B cell (primary cell): ENCODE measurements around the gene STX18. TPM values are rescaled to one million over a fixed set of nuclear protein-coding genes. Genes with fewer than 3 reads are reported as not detected.

ENCODE experiments used
- ATAC-seq: fragments of 200-7000 bp; cut with Tn5 transposase; one replicate; pipeline ENCODE4 v1.10.0; 2021; ENCODE audit warnings: low read depth, mild to moderate bottlenecking, moderate number of reproducible peaks, moderate library complexity
- CTCF ChIA-PET: fragments of 350-600 bp; sonication (Branson Sonifier 250); formaldehyde crosslinking; loops from one replicate; lab custom pipeline; 2021; ENCODE audit warnings: antibody characterized with exemption, inconsistent platforms; lab: Charles Lee
- POLR2A ChIA-PET: fragments of 350-600 bp; sonication (Branson Sonifier 250); formaldehyde crosslinking; loops from one replicate; lab custom pipeline; 2021; ENCODE audit warnings: antibody characterized with exemption; lab: Charles Lee
- DNase-seq: peaks from one replicate; pipeline ENCODE4 v3.0.0; 2013
- H2AFZ ChIP-seq: 2 replicates; pipeline ENCODE4 v1.6.1; 2012; ENCODE audit warnings: mild to moderate bottlenecking, low read depth, low read length; ENCODE audit not compliant: insufficient read depth, poor library complexity, severe bottlenecking
- H3K27ac ChIP-seq, 2 donors: 1 replicate in 1 of 2; 2 replicates in 1 of 2; pipeline ENCODE4 v1.5.1; 2012 to 2013; ENCODE audit warnings: low read length in 2 of 2, mild to moderate bottlenecking in 2 of 2, moderate library complexity in 1 of 2
- H3K27me3 ChIP-seq, 4 experiments: fragments of 200-600 bp in 1 of 4; sonication (generic) in 1 of 4; replicated peaks in 1 of 4; 1 replicate in 2 of 4; 2 replicates in 2 of 4; pipeline versions ENCODE4 v1.6.1 to v1.7.0; 2013 to 2016; ENCODE audit warnings: low read length in 3 of 4, mild to moderate bottlenecking in 2 of 4, mixed read lengths in 1 of 4, moderate library complexity in 1 of 4; ENCODE audit not compliant: insufficient read depth in 4 of 4, control insufficient read depth in 3 of 4; ENCODE audit errors: control extremely low read depth in 1 of 4
- H3K36me3 ChIP-seq, 2 experiments: replicated peaks in 1 of 2; 1 replicate in 1 of 2; 2 replicates in 1 of 2; pipeline versions ENCODE4 v1.6.1 to v1.7.1; 2013; ENCODE audit warnings: low read length in 1 of 2; ENCODE audit not compliant: insufficient read depth in 2 of 2, control insufficient read depth in 1 of 2; ENCODE audit errors: control extremely low read depth in 1 of 2, extremely low read depth in 1 of 2
- H3K4me1 ChIP-seq, 2 donors: fragments of 200-600 bp in 1 of 2; sonication (generic) in 1 of 2; 1 replicate in 1 of 2; 2 replicates in 1 of 2; pipeline versions ENCODE4 v1.5.1 to v1.6.1; 2013 to 2017; ENCODE audit warnings: low read length in 2 of 2; ENCODE audit not compliant: control insufficient read depth in 2 of 2, insufficient read depth in 2 of 2
- H3K4me2 ChIP-seq: replicated peaks from 2 replicates; pipeline ENCODE3; 2012; ENCODE audit warnings: mild to moderate bottlenecking, low read depth, low read length; ENCODE audit not compliant: poor library complexity, severe bottlenecking
- H3K4me3 ChIP-seq, 5 experiments: fragments of 200-600 bp in 1 of 5; sonication (generic) in 1 of 5; 1 replicate in 3 of 5; 2 replicates in 2 of 5; pipeline versions ENCODE4 v1.5.1 to v1.7.0; 2011 to 2016; ENCODE audit warnings: low read length in 4 of 5, mild to moderate bottlenecking in 4 of 5, low read depth in 2 of 5, control low read depth in 1 of 5, moderate library complexity in 1 of 5; ENCODE audit not compliant: insufficient read depth in 1 of 5; ENCODE audit errors: control extremely low read depth in 1 of 5, extremely low read depth in 1 of 5
- H3K79me2 ChIP-seq: fragments of 200-600 bp; sonication (generic); one replicate; pipeline ENCODE4 v1.6.0; 2016; ENCODE audit warnings: low read length; ENCODE audit not compliant: control insufficient read depth, insufficient read depth
- H3K9ac ChIP-seq: fragments of 200-600 bp; sonication (generic); 2 replicates; pipeline ENCODE4 v1.6.1; 2017; ENCODE audit warnings: mild to moderate bottlenecking, low read length, moderate library complexity
- H3K9me3 ChIP-seq, 3 donors: one replicate each; pipeline versions ENCODE4 v1.6.1 to v1.7.1; 2013; ENCODE audit warnings: low read length in 2 of 3; ENCODE audit not compliant: control insufficient read depth in 2 of 3, insufficient read depth in 1 of 3; ENCODE audit errors: control extremely low read depth in 1 of 3
- H4K20me1 ChIP-seq: 2 replicates; pipeline ENCODE4 v1.6.0; 2012; ENCODE audit warnings: mild to moderate bottlenecking, low read length; ENCODE audit not compliant: insufficient read depth, control insufficient read depth, poor library complexity, severe bottlenecking
- H3K27ac Mint-ChIP-seq: one replicate; pipeline ENCODE4 v1.8.0; 2021; ENCODE audit warnings: mixed read lengths
- H3K27me3 Mint-ChIP-seq: one replicate; pipeline ENCODE4 v1.8.0; 2021; ENCODE audit warnings: mixed read lengths
- H3K4me1 Mint-ChIP-seq: one replicate; pipeline ENCODE4 v1.8.0; 2021; ENCODE audit warnings: mixed read lengths
- H3K4me3 Mint-ChIP-seq: one replicate; pipeline ENCODE4 v1.8.0; 2021; ENCODE audit warnings: mixed read lengths
- H3K9me3 Mint-ChIP-seq: one replicate; pipeline ENCODE4 v1.8.0; 2022; ENCODE audit warnings: mixed read lengths; ENCODE audit not compliant: insufficient read depth
- CTCF ChIP-seq: fragments of 200-600 bp; IDR thresholded peaks from one replicate; pipeline ENCODE4 v1.8.0; 2022; ENCODE audit warnings: antibody characterized with exemption, mild to moderate bottlenecking
- EZH2 ChIP-seq: IDR thresholded peaks from 2 replicates; pipeline ENCODE4 v1.6.1; 2012; ENCODE audit warnings: borderline replicate concordance, low read depth, mild to moderate bottlenecking, moderate library complexity, low read length; ENCODE audit not compliant: insufficient read depth, poor library complexity, severe bottlenecking
- WGBS: methylation state at CpG from one replicate; pipeline ENCODE4 v1.1.5; 2013; ENCODE audit warnings: missing lambda C conversion rate; ENCODE audit not compliant: insufficient coverage; 5-methylcytosine and 5-hydroxymethylcytosine counted together
- intact Hi-C: fragments of 100-400 bp; cut with micrococcal nuclease; formaldehyde crosslinking; loops from one replicate; pipeline ENCODE4 v1.10.0; 2022
- polyA plus RNA-seq: library from polyadenylated mRNA; depleted of rRNA; stranded (reverse); fragments of >200 nt; gene quantifications from 2 replicates; pipeline ENCODE4 v1.2.3, GENCODE V29; 2012
- total RNA-seq, 2 donors: library from RNA; stranded (reverse); fragments of 120-200 nt in 1 of 2; gene quantifications; 1 replicate in 1 of 2; 2 replicates in 1 of 2; pipeline versions ENCODE4 v1.2.3 to v1.2.4, GENCODE V29; 2013 to 2022

The STX18 gene
- total and polyA plus RNA-seq, 2 donors (not counting 1 experiment from before 2014, with no cell fraction given): 20.3 to 33.6 TPM

DNA sequence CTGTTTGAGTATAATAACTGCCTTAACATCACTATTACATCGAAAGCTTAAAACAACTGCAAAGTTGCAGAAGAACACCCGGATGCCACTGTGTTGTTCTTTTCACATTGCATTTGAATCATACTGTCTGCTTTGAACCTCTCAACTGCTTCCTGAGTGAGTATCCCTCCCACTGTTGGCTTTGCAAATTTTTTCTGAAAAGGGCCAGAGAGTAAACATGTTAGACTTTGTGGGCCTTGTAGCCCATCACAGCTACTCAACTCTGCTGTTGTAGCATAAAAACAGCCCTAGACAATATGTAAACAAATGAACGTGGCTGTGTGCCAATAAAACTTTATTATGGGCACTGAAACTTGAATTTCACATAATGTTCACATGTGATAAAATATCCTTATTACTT lies 78.9 kb downstream of the STX18 start:
- Histone ChIP-seq H3K27me3 (no peaks in the 10 kb centered on the region), H3K4me3 (no peak overlapping the region), H3K36me3 (peaks cover 2 to 31% of the 10 kb centered on the region in 2 experiments), H3K9me3 (no peaks in the 10 kb centered on the region), H3K27ac (no peak overlapping the region), H3K79me2 (no peaks in the 10 kb centered on the region), H3K9ac (no peak overlapping the region), H3K4me2 (no peak overlapping the region), H4K20me1 (no peaks in the 10 kb centered on the region), H2AFZ (no peak overlapping the region), H3K4me1 (no peaks in the 10 kb centered on the region)
- CTCF ChIA-PET: no interaction called here
- no peak overlapping the region for H3K27ac Mint-ChIP-seq
- TF ChIP-seq EZH2 (no peak), CTCF (no peak)
- no peaks in the 10 kb centered on the region for H3K4me1 Mint-ChIP-seq
- no peak overlapping the region for H3K4me3 Mint-ChIP-seq
- ATAC-seq (no peak), DNase-seq (no peak)
- no peaks in the 10 kb centered on the region for H3K27me3 Mint-ChIP-seq
- H3K9me3 Mint-ChIP-seq: no peaks in the 10 kb centered on the region
- WGBS: 100% methylated on average over 2 of the region's 3 CpGs
- POLR2A ChIA-PET: no interaction called here
- intact Hi-C loops: no loop called here

DNA sequence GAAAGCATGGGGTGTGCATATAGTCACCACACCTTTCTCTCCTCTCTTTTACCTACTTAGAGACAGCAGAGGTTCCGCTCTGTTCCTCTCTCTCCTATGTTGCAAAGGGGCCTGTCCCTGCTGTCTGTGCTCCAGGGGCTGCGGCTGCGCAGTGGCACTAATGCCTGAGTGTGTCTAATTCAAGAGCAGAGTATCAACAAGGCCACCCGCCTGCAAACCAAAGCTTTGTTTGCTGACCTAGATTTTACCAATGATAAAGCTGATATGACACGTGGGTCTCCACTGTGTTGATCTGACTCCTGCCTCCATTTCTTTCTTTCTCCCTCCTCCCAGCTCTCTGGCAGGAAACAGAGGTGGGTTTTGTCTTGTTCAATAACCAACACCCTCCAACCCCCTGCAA lies 80.0 kb downstream of the STX18 start:
- Histone ChIP-seq H3K27me3 (no peaks in the 10 kb centered on the region), H3K4me1 (no peaks in the 10 kb centered on the region), H3K27ac (no peak overlapping the region), H3K4me2 (no peak overlapping the region), H3K9me3 (no peaks in the 10 kb centered on the region), H3K4me3 (no peak overlapping the region), H2AFZ (no peak overlapping the region), H3K9ac (no peak overlapping the region), H3K79me2 (no peaks in the 10 kb centered on the region), H3K36me3 (peaks cover 2 to 38% of the 10 kb centered on the region in 2 experiments), H4K20me1 (no peaks in the 10 kb centered on the region)
- Mint-ChIP-seq H3K9me3 (no peaks in the 10 kb centered on the region), H3K27ac (no peak overlapping the region), H3K4me1 (peaks cover 2% of the 10 kb centered on the region), H3K27me3 (no peaks in the 10 kb centered on the region), H3K4me3 (no peak overlapping the region)
- ATAC-seq (no peak), DNase-seq (no peak)
- CTCF ChIA-PET: no interaction called here
- POLR2A ChIA-PET: no interaction called here
- TF ChIP-seq CTCF: no peak
- TF ChIP-seq EZH2: no peak
- intact Hi-C loops: no loop called here
- 87% methylated on average over 4 of the region's 5 CpGs for whole genome bisulfite sequencing
